ENCODE results near the gene ATXN2L. TPM values are rescaled to one million over a fixed set of nuclear protein-coding genes. Genes with fewer than 3 reads are reported as not detected.
A peak's percentile ranks its signal among the peaks of the same experiment; 100 is the strongest.
"Not testable (repeated sequence)": the region's sequence is repeated elsewhere in the genome, so short reads cannot be mapped to it uniquely, and the experiment has no call there.

Gene ATXN2L
- 293 and 309 TPM in 2 replicates for total RNA-seq (2021)
- long read RNA-seq, partial matches to known transcripts: 20 of 44 reads
- long read RNA-seq, other reads (novel, unspliced or antisense): 24 of 44 reads

GRCh38 chr16:28822520-28823290 lies at the start of gene ATXN2L:
Gene ATXN2L (plus strand): TSS chr16:28822999. CDS start chr16:28823260, 261 bp downstream.
- Histone ChIP-seq H2BK20ac (ENCODE audit: low read depth, low read length, poor library complexity, severe bottlenecking) (no peak within 1 kb of the TSS), H3K14ac (ENCODE audit: insufficient read depth, low read length) (peak within 1 kb of the TSS; percentile 92), H3K56ac (ENCODE audit: insufficient read length, low read depth, low read length) (no peak within 1 kb of the TSS), H2AK5ac (ENCODE audit: insufficient read length, low read length) (no peak within 1 kb of the TSS), H3K23ac (ENCODE audit: insufficient read length, low read depth, low read length) (no peak within 1 kb of the TSS), H4K5ac (ENCODE audit: insufficient read length, low read depth, low read length) (no peak within 1 kb of the TSS), H3K79me2 (ENCODE audit: insufficient read depth, low read length) (peaks cover 19% of the 10 kb centered on the region; the same call in 1 of the 2 replicates), H4K20me1 (ENCODE audit: control insufficient read depth, insufficient read depth, insufficient read length) (no peaks in the 10 kb centered on the region), H3K9ac (ENCODE audit: extremely low read depth, insufficient read length, low read length) (peak within 1 kb of the TSS; percentile 81), H3K27me3 (ENCODE audit: insufficient read depth, low read length) (no peaks in the 10 kb centered on the region), H2BK15ac (ENCODE audit: low read depth, low read length) (no peak within 1 kb of the TSS), H4K8ac (replicated peaks; ENCODE audit: insufficient read length, low read depth, low read length) (no peak within 1 kb of the TSS), H2BK5ac (ENCODE audit: insufficient read length, low read length) (no peak within 1 kb of the TSS), H3K23me2 (ENCODE audit: insufficient read length, low read depth, low read length, poor library complexity, severe bottlenecking) (peaks cover 6% of the 10 kb centered on the region), H3K9me3 (ENCODE audit: control insufficient read depth, low read depth, low read length) (no peaks in the 10 kb centered on the region), H2BK120ac (ENCODE audit: low read depth, low read length, poor library complexity, severe bottlenecking) (peak within 1 kb of the TSS; percentile 65), H3K4me2 (ENCODE audit: insufficient read depth, insufficient read length, low read length) (peak within 1 kb of the TSS; percentile 94), H3K79me1 (ENCODE audit: insufficient read depth, low read depth, low read length, poor library complexity, severe bottlenecking) (no peaks in the 10 kb centered on the region), H2BK12ac (ENCODE audit: insufficient read length, low read depth, low read length) (no peak within 1 kb of the TSS), H3K18ac (ENCODE audit: insufficient read length, low read depth, low read length) (peak within 1 kb of the TSS; percentile 87), H3K4me1 (ENCODE audit: insufficient read depth, low read length) (no peaks in the 10 kb centered on the region), H3K4ac (ENCODE audit: low read depth, low read length) (no peak within 1 kb of the TSS; the same call in 1 of the 2 replicates), H3T11ph (ENCODE audit: low read length) (no peak within 1 kb of the TSS), H4K91ac (ENCODE audit: insufficient read length, low read depth, low read length) (no peak within 1 kb of the TSS), H3K27ac (ENCODE audit: insufficient read length, low read depth, low read length) (peak within 1 kb of the TSS; percentile 67), H2AFZ (ENCODE audit: low read length) (no peak within 1 kb of the TSS)
- peak within 1 kb of the TSS; percentile 69 to 93 (median 91) for H3K27ac Mint-ChIP-seq
- H3K9me3 Mint-ChIP-seq: no peaks in the 10 kb centered on the region; a peak in 1 of 5 replicates
- peak within 1 kb of the TSS; percentile 98 for H3K4me3 Mint-ChIP-seq
- H3K27me3 Mint-ChIP-seq (ENCODE audit: low read depth): no peaks in the 10 kb centered on the region
- H3K4me1 Mint-ChIP-seq: peaks cover 29 to 34% of the 10 kb centered on the region in 2 experiments
- peak; percentile 86 for DNase-seq
- TF ChIP-seq, protein P1, sequence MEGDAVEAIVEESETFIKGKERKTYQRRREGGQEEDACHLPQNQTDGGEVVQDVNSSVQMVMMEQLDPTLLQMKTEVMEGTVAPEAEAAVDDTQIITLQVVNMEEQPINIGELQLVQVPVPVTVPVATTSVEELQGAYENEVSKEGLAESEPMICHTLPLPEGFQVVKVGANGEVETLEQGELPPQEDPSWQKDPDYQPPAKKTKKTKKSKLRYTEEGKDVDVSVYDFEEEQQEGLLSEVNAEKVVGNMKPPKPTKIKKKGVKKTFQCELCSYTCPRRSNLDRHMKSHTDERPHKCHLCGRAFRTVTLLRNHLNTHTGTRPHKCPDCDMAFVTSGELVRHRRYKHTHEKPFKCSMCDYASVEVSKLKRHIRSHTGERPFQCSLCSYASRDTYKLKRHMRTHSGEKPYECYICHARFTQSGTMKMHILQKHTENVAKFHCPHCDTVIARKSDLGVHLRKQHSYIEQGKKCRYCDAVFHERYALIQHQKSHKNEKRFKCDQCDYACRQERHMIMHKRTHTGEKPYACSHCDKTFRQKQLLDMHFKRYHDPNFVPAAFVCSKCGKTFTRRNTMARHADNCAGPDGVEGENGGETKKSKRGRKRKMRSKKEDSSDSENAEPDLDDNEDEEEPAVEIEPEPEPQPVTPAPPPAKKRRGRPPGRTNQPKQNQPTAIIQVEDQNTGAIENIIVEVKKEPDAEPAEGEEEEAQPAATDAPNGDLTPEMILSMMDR (conservative IDR thresholded peaks at IDR 0.05): no peak
- H3K36me3 Mint-ChIP-seq (ENCODE audit: insufficient read depth in 1 of 3, low read depth in 3 of 3): peaks cover 30 to 47% (median 42%) of the 10 kb centered on the region in 3 experiments; a peak in 6 of 7 replicates
- WGBS (ENCODE audit: extremely low coverage, insufficient read length, low lambda C conversion rate): no CpG with 5 or more reads among the region's 91 CpGs

- H2AK5ac ChIP-seq (ENCODE audit: insufficient read length, low read length); H3K27me3 ChIP-seq (ENCODE audit: insufficient read depth, low read length); H3K9ac ChIP-seq (ENCODE audit: extremely low read depth, insufficient read length, low read length); H3K4me3 Mint-ChIP-seq; H3K36me3 Mint-ChIP-seq (ENCODE audit: insufficient read depth in 1 of 3, low read depth in 3 of 3); H3K79me1 ChIP-seq (ENCODE audit: insufficient read depth, low read depth, low read length, poor library complexity, severe bottlenecking); H3K4me1 Mint-ChIP-seq; H3K4me1 ChIP-seq (ENCODE audit: insufficient read depth, low read length); H2AFZ ChIP-seq (ENCODE audit: low read length); H4K8ac ChIP-seq (replicated peaks; ENCODE audit: insufficient read length, low read depth, low read length); H3K23me2 ChIP-seq (ENCODE audit: insufficient read length, low read depth, low read length, poor library complexity, severe bottlenecking); H4K20me1 ChIP-seq (ENCODE audit: control insufficient read depth, insufficient read depth, insufficient read length); H4K5ac ChIP-seq (ENCODE audit: insufficient read length, low read depth, low read length); H3K18ac ChIP-seq (ENCODE audit: insufficient read length, low read depth, low read length); H3K4ac ChIP-seq (ENCODE audit: low read depth, low read length); H3K56ac ChIP-seq (ENCODE audit: insufficient read length, low read depth, low read length); H3K14ac ChIP-seq (ENCODE audit: insufficient read depth, low read length); H2BK120ac ChIP-seq (ENCODE audit: low read depth, low read length, poor library complexity, severe bottlenecking); H4K91ac ChIP-seq (ENCODE audit: insufficient read length, low read depth, low read length); H3K27me3 Mint-ChIP-seq (ENCODE audit: low read depth); DNase-seq; H3K4me2 ChIP-seq (ENCODE audit: insufficient read depth, insufficient read length, low read length); H2BK12ac ChIP-seq (ENCODE audit: insufficient read length, low read depth, low read length); H3T11ph ChIP-seq (ENCODE audit: low read length); H3K27ac Mint-ChIP-seq; H3K23ac ChIP-seq (ENCODE audit: insufficient read length, low read depth, low read length); H3K9me3 ChIP-seq (ENCODE audit: control insufficient read depth, low read depth, low read length); H2BK20ac ChIP-seq (ENCODE audit: low read depth, low read length, poor library complexity, severe bottlenecking); H2BK5ac ChIP-seq (ENCODE audit: insufficient read length, low read length); H2BK15ac ChIP-seq (ENCODE audit: low read depth, low read length); H3K27ac ChIP-seq (ENCODE audit: insufficient read length, low read depth, low read length); H3K79me2 ChIP-seq (ENCODE audit: insufficient read depth, low read length); H3K9me3 Mint-ChIP-seq: not testable (repeated sequence)
- no CpG with 5 or more reads among the region's 6 CpGs for WGBS (ENCODE audit: extremely low coverage, insufficient read length, low lambda C conversion rate)
Observed at GRCh38 chr16:28781697-28782096, 41.1 kb upstream of the ATXN2L start.

All from H9 (cell line).